Trophoblast cell (in vitro differentiated cells and primary cell): ENCODE data around the gene FAM237B.
"Not testable (repeated sequence)": the region's sequence is repeated elsewhere in the genome, so short reads cannot be mapped to it uniquely, and the experiment has no call there.

Experiments
- DNase-seq, 2 donors: peaks; one replicate each; pipeline ENCODE4 v3.0.0-alpha.2; 2016
- H2AFZ ChIP-seq: 2 replicates; pipeline ENCODE4 v1.6.1; 2013; ENCODE audit warnings: low read length, moderate library complexity, mild to moderate bottlenecking; ENCODE audit not compliant: insufficient read depth, poor library complexity
- H2AK5ac ChIP-seq: 2 replicates; pipeline ENCODE4 v1.6.1; 2013; ENCODE audit warnings: mild to moderate bottlenecking, low read length
- H2BK120ac ChIP-seq: 2 replicates; pipeline ENCODE4 v1.6.1; 2013; ENCODE audit warnings: low read length, mild to moderate bottlenecking, moderate library complexity; ENCODE audit not compliant: insufficient read depth, poor library complexity
- H2BK12ac ChIP-seq: 2 replicates; pipeline ENCODE4 v1.6.1; 2013; ENCODE audit warnings: mild to moderate bottlenecking, low read length, moderate library complexity
- H2BK5ac ChIP-seq: 2 replicates; pipeline ENCODE4 v1.6.1; 2013; ENCODE audit warnings: low read length, low read depth, moderate library complexity, mild to moderate bottlenecking; ENCODE audit not compliant: poor library complexity
- H3K14ac ChIP-seq: 2 replicates; pipeline ENCODE4 v1.6.1; 2013; ENCODE audit warnings: mild to moderate bottlenecking, low read length
- H3K18ac ChIP-seq: 2 replicates; pipeline ENCODE4 v1.6.1; 2013; ENCODE audit warnings: mild to moderate bottlenecking, low read length
- H3K23ac ChIP-seq: 2 replicates; pipeline ENCODE4 v1.6.1; 2013; ENCODE audit warnings: low read length
- H3K27ac ChIP-seq: 2 replicates; pipeline ENCODE4 v1.5.1; 2013; ENCODE audit warnings: low read depth, mild to moderate bottlenecking, inconsistent platforms, low read length, moderate library complexity
- H3K27me3 ChIP-seq: 2 replicates; pipeline ENCODE4 v1.6.1; 2013; ENCODE audit warnings: inconsistent platforms, mild to moderate bottlenecking, low read length, moderate library complexity; ENCODE audit not compliant: insufficient read depth
- H3K36me3 ChIP-seq, 2 experiments: 1 replicate in 1 of 2; 2 replicates in 1 of 2; pipeline ENCODE4 v1.6.1; 2013; ENCODE audit warnings: low read length in 2 of 2, mild to moderate bottlenecking in 2 of 2, moderate library complexity in 1 of 2; ENCODE audit not compliant: insufficient read depth in 2 of 2, control insufficient read depth in 1 of 2
- H3K4ac ChIP-seq: 2 replicates; pipeline ENCODE4 v1.6.1; 2013; ENCODE audit warnings: low read depth, mild to moderate bottlenecking, low read length, moderate library complexity
- H3K4me1 ChIP-seq, 2 experiments: 1 replicate in 1 of 2; 2 replicates in 1 of 2; pipeline ENCODE4 v1.6.1; 2013; ENCODE audit warnings: low read length in 2 of 2, mild to moderate bottlenecking in 2 of 2, moderate library complexity in 1 of 2; ENCODE audit not compliant: insufficient read depth in 2 of 2, control insufficient read depth in 1 of 2
- H3K4me2 ChIP-seq: 2 replicates; pipeline ENCODE4 v1.6.1; 2013; ENCODE audit warnings: inconsistent platforms, mild to moderate bottlenecking, low read length, moderate library complexity
- H3K4me3 ChIP-seq: 2 replicates; pipeline ENCODE4 v1.5.1; 2013; ENCODE audit warnings: mild to moderate bottlenecking, low read depth, low read length, inconsistent platforms
- H3K79me1 ChIP-seq: one replicate; pipeline ENCODE4 v1.6.1; 2013; ENCODE audit warnings: low read length
- H3K79me2 ChIP-seq: 2 replicates; pipeline ENCODE4 v1.6.1; 2013; ENCODE audit warnings: low read length, mild to moderate bottlenecking; ENCODE audit not compliant: control insufficient read depth, insufficient read depth, poor library complexity
- H3K9ac ChIP-seq: 2 replicates; pipeline ENCODE4 v1.6.1; 2013; ENCODE audit warnings: mild to moderate bottlenecking, low read length
- H3K9me3 ChIP-seq: 2 replicates; pipeline ENCODE4 v1.6.1; 2013; ENCODE audit warnings: low read depth, mild to moderate bottlenecking, control low read depth, inconsistent platforms, low read length; ENCODE audit not compliant: insufficient read depth
- H4K12ac ChIP-seq: 2 replicates; pipeline ENCODE4 v1.6.1; 2013; ENCODE audit warnings: low read depth, mild to moderate bottlenecking, low read length, moderate library complexity
- H4K8ac ChIP-seq: 2 replicates; pipeline ENCODE4 v1.6.1; 2013; ENCODE audit warnings: low read depth, mild to moderate bottlenecking, low read length, moderate library complexity
- H4K91ac ChIP-seq: one replicate; pipeline ENCODE4 v1.6.1; 2013; ENCODE audit warnings: low read depth, mild to moderate bottlenecking, low read length, moderate library complexity
- WGBS: extraction: QIAGEN DNeasy Blood & Tissue Kit; methylation state at CpG from one replicate; pipeline ENCODE4 v1.1.7; 2013; ENCODE audit warnings: missing lambda C conversion rate; ENCODE audit not compliant: insufficient read length, insufficient coverage; ENCODE audit errors: extremely low coverage; 5-methylcytosine and 5-hydroxymethylcytosine counted together

The FAM237B gene

DNA sequence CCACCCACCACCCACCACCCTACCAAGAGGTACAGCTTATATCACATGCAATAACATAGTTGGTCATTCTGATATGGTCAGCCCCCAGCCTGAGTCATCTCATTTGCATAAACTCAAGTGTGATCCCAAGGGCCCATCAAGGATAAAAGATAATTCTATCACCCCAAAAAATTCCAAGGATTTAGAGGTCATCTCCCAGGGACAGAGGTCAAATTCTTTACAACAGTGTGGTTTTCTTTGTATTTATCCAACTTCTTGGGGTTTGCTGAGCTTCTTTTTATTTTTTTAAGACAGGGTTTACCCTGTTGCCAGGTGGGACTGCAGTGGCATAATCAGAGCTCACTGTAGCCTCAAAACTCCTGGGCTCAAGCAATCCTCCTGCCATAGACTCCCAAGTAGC lies 16.0 kb upstream of the FAM237B start:
- DNase-seq = no peak
- no peak overlapping the region for H4K12ac ChIP-seq
- no peak overlapping the region for H2AFZ ChIP-seq
- no peaks in the 10 kb centered on the region for H3K36me3 ChIP-seq
- no peak overlapping the region for H3K4me2 ChIP-seq
- H3K14ac ChIP-seq = no peak overlapping the region
- no peaks in the 10 kb centered on the region for H3K4me1 ChIP-seq
- no peaks in the 10 kb centered on the region for H3K79me1 ChIP-seq
- H3K23ac ChIP-seq = no peak overlapping the region
- H2BK120ac ChIP-seq = no peak overlapping the region
- H3K9ac ChIP-seq = no peak overlapping the region
- no peak overlapping the region for H4K8ac ChIP-seq
- H3K9me3 ChIP-seq = peaks cover 4% of the 10 kb centered on the region
- no peak overlapping the region for H2AK5ac ChIP-seq
- no peak overlapping the region for H3K4me3 ChIP-seq
- H3K79me2 ChIP-seq = no peaks in the 10 kb centered on the region
- H4K91ac ChIP-seq = no peak overlapping the region
- no peak overlapping the region for H3K27ac ChIP-seq
- no peaks in the 10 kb centered on the region for H3K27me3 ChIP-seq
- no peak overlapping the region for H2BK12ac ChIP-seq
- no peak overlapping the region for H3K18ac ChIP-seq
- no peak overlapping the region for H2BK5ac ChIP-seq
- H3K4ac ChIP-seq = no peak overlapping the region

DNA sequence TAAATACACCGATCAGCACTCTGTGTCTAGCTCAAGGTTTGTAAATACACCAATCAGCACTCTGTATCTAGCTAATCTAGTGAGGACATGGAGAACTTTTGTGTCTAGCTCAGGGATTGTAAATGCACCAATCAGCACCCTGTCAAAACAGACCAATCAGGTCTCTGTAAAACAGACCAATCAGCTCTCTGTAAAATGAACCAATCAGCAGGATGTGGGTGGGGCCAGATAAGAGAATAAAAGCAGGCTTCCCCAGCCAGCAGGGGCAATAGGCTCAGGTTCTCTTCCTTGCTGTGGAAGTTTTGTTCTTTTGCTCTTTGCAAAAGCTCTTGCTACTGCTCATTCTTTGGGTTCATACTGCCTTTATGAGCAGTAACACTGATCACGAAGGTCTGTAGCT lies 13.8 kb upstream of the FAM237B start:
- not testable (repeated sequence) for H3K36me3 ChIP-seq, H3K9me3 ChIP-seq, H2BK5ac ChIP-seq, H2BK12ac ChIP-seq, H3K4me2 ChIP-seq, H2BK120ac ChIP-seq, H3K9ac ChIP-seq, H4K12ac ChIP-seq, H4K91ac ChIP-seq, H3K4ac ChIP-seq, H3K27me3 ChIP-seq, H3K27ac ChIP-seq, H3K23ac ChIP-seq, H4K8ac ChIP-seq, H2AK5ac ChIP-seq, H2AFZ ChIP-seq, DNase-seq, H3K14ac ChIP-seq, H3K18ac ChIP-seq, H3K4me1 ChIP-seq, H3K79me2 ChIP-seq, H3K4me3 ChIP-seq, H3K79me1 ChIP-seq
- WGBS = no CpG with 5 or more reads among the region's 2 CpGs

DNA sequence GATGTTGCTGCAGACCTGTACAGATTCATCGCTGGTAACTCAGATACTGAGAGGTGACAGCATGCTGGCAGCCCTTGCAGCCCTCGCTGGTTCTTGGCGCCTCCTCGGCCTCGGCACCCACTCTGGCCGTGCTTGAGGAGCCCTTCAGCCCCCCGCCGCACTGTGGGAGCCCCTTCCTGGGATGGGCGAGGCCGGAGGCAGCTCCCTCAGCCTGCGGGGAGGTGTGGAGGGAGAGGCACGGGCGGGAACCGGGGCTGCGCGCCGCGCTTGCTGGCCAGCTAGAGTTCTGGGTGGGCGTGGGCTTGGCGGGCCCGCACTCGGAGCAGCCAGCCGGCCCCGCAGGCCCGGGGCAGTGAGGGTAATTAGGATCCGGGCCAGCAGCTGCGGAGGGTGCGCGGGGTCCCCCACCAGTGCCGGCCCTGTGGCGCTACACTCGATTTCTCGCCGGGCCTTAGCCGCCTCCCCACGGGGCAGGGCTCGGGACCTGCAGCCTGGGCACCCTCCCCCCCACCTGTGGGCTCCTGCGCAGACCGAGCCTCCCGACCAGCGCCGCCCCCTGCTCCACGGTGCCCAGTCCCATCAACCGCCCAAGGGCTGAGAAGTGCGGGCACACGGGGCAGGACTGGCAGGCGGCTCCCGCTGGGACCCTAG lies 13.2 kb upstream of the FAM237B start:
- no CpG with 5 or more reads among the region's 48 CpGs for WGBS
- Histone ChIP-seq H2AFZ (no peak overlapping the region), H2BK120ac (no peak overlapping the region), H3K27me3 (no peaks in the 10 kb centered on the region), H3K18ac (no peak overlapping the region), H3K4me2 (no peak overlapping the region), H3K79me1 (no peaks in the 10 kb centered on the region), H4K8ac (no peak overlapping the region), H3K27ac (no peak overlapping the region), H3K36me3 (no peaks in the 10 kb centered on the region), H4K12ac (no peak overlapping the region), H3K9me3 (peaks cover 4% of the 10 kb centered on the region), H3K9ac (no peak overlapping the region), H3K79me2 (no peaks in the 10 kb centered on the region), H2BK12ac (no peak overlapping the region), H4K91ac (no peak overlapping the region), H3K14ac (no peak overlapping the region), H3K4me1 (no peaks in the 10 kb centered on the region), H2AK5ac (no peak overlapping the region), H3K4me3 (no peak overlapping the region), H3K23ac (no peak overlapping the region), H3K4ac (no peak overlapping the region), H2BK5ac (no peak overlapping the region)
- no peak for DNase-seq

DNA sequence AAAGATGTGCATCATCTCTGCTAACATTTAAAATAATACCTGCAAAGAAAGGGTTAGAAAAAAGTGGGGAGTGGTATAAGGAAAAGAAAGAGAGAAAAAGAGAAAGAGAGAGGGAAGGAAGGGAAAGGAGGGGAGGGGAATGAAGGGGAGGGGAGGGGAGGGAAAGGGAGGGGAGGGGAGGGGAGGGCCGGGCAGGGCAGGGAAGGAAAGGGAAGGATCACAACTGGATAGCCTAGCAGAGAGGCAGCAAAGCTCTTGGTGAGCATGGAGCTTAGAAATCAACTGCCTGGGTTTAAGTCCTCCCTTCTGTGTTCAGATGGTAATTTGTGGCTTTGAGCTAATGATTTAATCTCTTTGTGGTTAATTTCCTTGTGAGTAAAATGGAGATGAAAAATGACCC lies 5.4 kb upstream of the FAM237B start:
- H3K23ac ChIP-seq = no peak overlapping the region
- H2BK120ac ChIP-seq = no peak overlapping the region
- no peak overlapping the region for H3K18ac ChIP-seq
- no peak overlapping the region for H3K4ac ChIP-seq
- peaks cover 5% of the 10 kb centered on the region for H3K27me3 ChIP-seq
- no peaks in the 10 kb centered on the region for H3K4me1 ChIP-seq
- no peak overlapping the region for H2AFZ ChIP-seq
- H3K4me3 ChIP-seq = no peak overlapping the region
- no peak overlapping the region for H2AK5ac ChIP-seq
- no peak overlapping the region for H3K27ac ChIP-seq
- no peak overlapping the region for H3K4me2 ChIP-seq
- no peak overlapping the region for H2BK5ac ChIP-seq
- H3K79me2 ChIP-seq = no peaks in the 10 kb centered on the region
- DNase-seq = no peak
- no peaks in the 10 kb centered on the region for H3K9me3 ChIP-seq
- no peak overlapping the region for H4K8ac ChIP-seq
- H3K79me1 ChIP-seq = no peaks in the 10 kb centered on the region
- no peak overlapping the region for H2BK12ac ChIP-seq
- WGBS = no CpG with 5 or more reads among the region's 1 CpG
- H4K91ac ChIP-seq = no peak overlapping the region
- no peak overlapping the region for H3K14ac ChIP-seq
- no peak overlapping the region for H3K9ac ChIP-seq
- no peak overlapping the region for H4K12ac ChIP-seq
- H3K36me3 ChIP-seq = no peaks in the 10 kb centered on the region
